Measurements from ENCODE around the gene SLC34A2. TPM values are rescaled to one million over a fixed set of nuclear protein-coding genes. Genes with fewer than 3 reads are reported as not detected.
"Not testable (repeated sequence)": the region's sequence is repeated elsewhere in the genome, so short reads cannot be mapped to it uniquely, and the experiment has no call there.

SLC34A2 gene
- total and polyA plus RNA-seq, 3 experiments from 2014 or later = not detected

- no peaks in the 10 kb centered on the region for H3K36me3 Mint-ChIP-seq
- ChIA-PET POLR2A (no interaction called here), CTCF (no interaction called here)
- no peak overlapping the region for H3K27ac Mint-ChIP-seq
- no peaks in the 10 kb centered on the region for H3K4me1 ChIP-seq (ENCODE audit: insufficient read depth, low read length)
- H3K36me3 ChIP-seq (ENCODE audit: insufficient read depth, low read length) = no peaks in the 10 kb centered on the region
- peaks cover 18 to 46% of the 10 kb centered on the region in 2 donors for H3K27me3 Mint-ChIP-seq
- no peaks in the 10 kb centered on the region for H3K9me3 Mint-ChIP-seq
- H3K4me1 Mint-ChIP-seq = peaks cover 9 to 12% (median 10%) of the 10 kb centered on the region in 3 donors
- no peaks in the 10 kb centered on the region for H3K9me3 ChIP-seq (ENCODE audit: low read length)
- H3K4me3 Mint-ChIP-seq = no peak overlapping the region
- no peak for DNase-seq
- no peak overlapping the region for H3K27ac ChIP-seq (ENCODE audit: low read depth, low read length)
- H3K4me3 ChIP-seq (ENCODE audit: low read length) = no peak overlapping the region
- H3K27me3 ChIP-seq (ENCODE audit: insufficient read depth, low read length, poor library complexity, severe bottlenecking) = peaks cover 18% of the 10 kb centered on the region
Observed at GRCh38 chr4:25651682-25652081, 4.0 kb upstream of the SLC34A2 start.

- no peaks in the 10 kb centered on the region for H3K9me3 ChIP-seq (ENCODE audit: low read length)
- peak overlapping the region in 1 of 8 donors; percentile 33 for H3K27ac Mint-ChIP-seq
- H3K4me1 ChIP-seq (ENCODE audit: insufficient read depth, low read length) = no peaks in the 10 kb centered on the region
- peaks cover 9 to 12% (median 10%) of the 10 kb centered on the region in 3 donors for H3K4me1 Mint-ChIP-seq
- CTCF ChIA-PET = no interaction called here
- no peak overlapping the region for H3K27ac ChIP-seq (ENCODE audit: low read depth, low read length)
- POLR2A ChIA-PET = no interaction called here
- no peaks in the 10 kb centered on the region for H3K36me3 ChIP-seq (ENCODE audit: insufficient read depth, low read length)
- no peaks in the 10 kb centered on the region for H3K36me3 Mint-ChIP-seq
- peak overlapping the region in 1 of 7 donors; percentile 32 for H3K4me3 Mint-ChIP-seq
- H3K27me3 Mint-ChIP-seq = peaks cover 21 to 43% of the 10 kb centered on the region in 2 donors
- no peak overlapping the region for H3K4me3 ChIP-seq (ENCODE audit: low read length)
- no peak for DNase-seq
- no peaks in the 10 kb centered on the region for H3K9me3 Mint-ChIP-seq
- peaks cover 22% of the 10 kb centered on the region for H3K27me3 ChIP-seq (ENCODE audit: insufficient read depth, low read length, poor library complexity, severe bottlenecking)
Observed at GRCh38 chr4:25654031-25654970, 1.4 kb upstream of the SLC34A2 start.

- peaks cover 9 to 12% (median 10%) of the 10 kb centered on the region in 3 donors for H3K4me1 Mint-ChIP-seq
- no peak overlapping the region for H3K27ac Mint-ChIP-seq
- POLR2A ChIA-PET = no interaction called here
- peaks cover 24 to 43% of the 10 kb centered on the region in 2 donors for H3K27me3 Mint-ChIP-seq
- no peaks in the 10 kb centered on the region for H3K36me3 Mint-ChIP-seq
- no peaks in the 10 kb centered on the region for H3K4me1 ChIP-seq (ENCODE audit: insufficient read depth, low read length)
- H3K27me3 ChIP-seq (ENCODE audit: insufficient read depth, low read length, poor library complexity, severe bottlenecking) = peaks cover 22% of the 10 kb centered on the region
- no peak overlapping the region for H3K27ac ChIP-seq (ENCODE audit: low read depth, low read length)
- DNase-seq = no peak
- no peaks in the 10 kb centered on the region for H3K9me3 Mint-ChIP-seq
- no peaks in the 10 kb centered on the region for H3K9me3 ChIP-seq (ENCODE audit: low read length)
- H3K4me3 ChIP-seq (ENCODE audit: low read length) = no peak overlapping the region
- H3K4me3 Mint-ChIP-seq = peak overlapping the region in 3 of 7 donors; percentile 36 to 55 (median 41)
- CTCF ChIA-PET = no interaction called here
- no peaks in the 10 kb centered on the region for H3K36me3 ChIP-seq (ENCODE audit: insufficient read depth, low read length)
Observed at GRCh38 chr4:25656031-25656430, 380 bp downstream of the SLC34A2 start.

GRCh38 chr4:25658357-25658771 lies 2.7 kb downstream of the SLC34A2 start:
- H3K9me3 Mint-ChIP-seq = no peaks in the 10 kb centered on the region
- peaks cover 9 to 19% (median 15%) of the 10 kb centered on the region in 3 donors for H3K4me1 Mint-ChIP-seq
- no peak overlapping the region for H3K27ac Mint-ChIP-seq
- Histone ChIP-seq H3K4me1 (ENCODE audit: insufficient read depth, low read length) (no peaks in the 10 kb centered on the region), H3K36me3 (ENCODE audit: insufficient read depth, low read length) (no peaks in the 10 kb centered on the region), H3K9me3 (ENCODE audit: low read length) (no peaks in the 10 kb centered on the region), H3K27me3 (ENCODE audit: insufficient read depth, low read length, poor library complexity, severe bottlenecking) (peaks cover 22% of the 10 kb centered on the region), H3K4me3 (ENCODE audit: low read length) (no peak overlapping the region), H3K27ac (ENCODE audit: low read depth, low read length) (no peak overlapping the region)
- H3K4me3 Mint-ChIP-seq = no peak overlapping the region
- no peak for DNase-seq
- ChIA-PET POLR2A (no interaction called here), CTCF (no interaction called here)
- H3K27me3 Mint-ChIP-seq = peaks cover 20 to 41% of the 10 kb centered on the region in 2 donors
- H3K36me3 Mint-ChIP-seq = no peaks in the 10 kb centered on the region

GRCh38 chr4:25658777-25659176 lies 3.1 kb downstream of the SLC34A2 start:
- Mint-ChIP-seq H3K4me3 (no peak overlapping the region), H3K27me3 (peaks cover 20 to 39% of the 10 kb centered on the region in 2 donors), H3K27ac (no peak overlapping the region), H3K9me3 (no peaks in the 10 kb centered on the region), H3K36me3 (no peaks in the 10 kb centered on the region), H3K4me1 (peaks cover 9 to 19% (median 15%) of the 10 kb centered on the region in 3 donors)
- no peaks in the 10 kb centered on the region for H3K9me3 ChIP-seq (ENCODE audit: low read length)
- no peaks in the 10 kb centered on the region for H3K36me3 ChIP-seq (ENCODE audit: insufficient read depth, low read length)
- DNase-seq = no peak
- no peak overlapping the region for H3K27ac ChIP-seq (ENCODE audit: low read depth, low read length)
- H3K4me1 ChIP-seq (ENCODE audit: insufficient read depth, low read length) = no peaks in the 10 kb centered on the region
- H3K27me3 ChIP-seq (ENCODE audit: insufficient read depth, low read length, poor library complexity, severe bottlenecking) = peaks cover 22% of the 10 kb centered on the region
- CTCF ChIA-PET = no interaction called here
- no peak overlapping the region for H3K4me3 ChIP-seq (ENCODE audit: low read length)
- POLR2A ChIA-PET = no interaction called here

GRCh38 chr4:25661441-25661840 lies 5.8 kb downstream of the SLC34A2 start:
- H3K9me3 Mint-ChIP-seq; H3K36me3 ChIP-seq (ENCODE audit: insufficient read depth, low read length); CTCF ChIA-PET; POLR2A ChIA-PET; H3K27me3 ChIP-seq (ENCODE audit: insufficient read depth, low read length, poor library complexity, severe bottlenecking); H3K9me3 ChIP-seq (ENCODE audit: low read length); H3K27ac ChIP-seq (ENCODE audit: low read depth, low read length); H3K4me1 Mint-ChIP-seq; H3K4me3 ChIP-seq (ENCODE audit: low read length); H3K27ac Mint-ChIP-seq; DNase-seq; H3K36me3 Mint-ChIP-seq; H3K4me1 ChIP-seq (ENCODE audit: insufficient read depth, low read length); H3K4me3 Mint-ChIP-seq: not testable (repeated sequence)
- peaks cover 9 to 31% of the 10 kb centered on the region in 2 donors for H3K27me3 Mint-ChIP-seq

GRCh38 chr4:25662306-25662705 lies 6.7 kb downstream of the SLC34A2 start:
- Histone ChIP-seq H3K27ac (ENCODE audit: low read depth, low read length) (no peak overlapping the region), H3K4me1 (ENCODE audit: insufficient read depth, low read length) (no peaks in the 10 kb centered on the region), H3K27me3 (ENCODE audit: insufficient read depth, low read length, poor library complexity, severe bottlenecking) (no peaks in the 10 kb centered on the region), H3K9me3 (ENCODE audit: low read length) (no peaks in the 10 kb centered on the region), H3K36me3 (ENCODE audit: insufficient read depth, low read length) (no peaks in the 10 kb centered on the region), H3K4me3 (ENCODE audit: low read length) (no peak overlapping the region)
- Mint-ChIP-seq H3K27me3 (peaks cover 7 to 22% of the 10 kb centered on the region in 2 donors), H3K36me3 (no peaks in the 10 kb centered on the region), H3K9me3 (no peaks in the 10 kb centered on the region), H3K4me1 (peaks cover 0 to 7% (median 5%) of the 10 kb centered on the region in 3 donors), H3K27ac (peak overlapping the region in 1 of 8 donors; percentile 1), H3K4me3 (peak overlapping the region in 1 of 7 donors; percentile 6)
- CTCF ChIA-PET = no interaction called here
- POLR2A ChIA-PET = no interaction called here
- DNase-seq = no peak

- peaks cover 8 to 20% of the 10 kb centered on the region in 2 donors for H3K27me3 Mint-ChIP-seq
- H3K4me1 Mint-ChIP-seq = peaks cover 0 to 7% (median 5%) of the 10 kb centered on the region in 3 donors
- DNase-seq = no peak
- no peaks in the 10 kb centered on the region for H3K36me3 ChIP-seq (ENCODE audit: insufficient read depth, low read length)
- H3K27me3 ChIP-seq (ENCODE audit: insufficient read depth, low read length, poor library complexity, severe bottlenecking) = no peaks in the 10 kb centered on the region
- ChIA-PET POLR2A (no interaction called here), CTCF (no interaction called here)
- no peaks in the 10 kb centered on the region for H3K9me3 ChIP-seq (ENCODE audit: low read length)
- H3K27ac ChIP-seq (ENCODE audit: low read depth, low read length) = no peak overlapping the region
- H3K4me1 ChIP-seq (ENCODE audit: insufficient read depth, low read length) = no peaks in the 10 kb centered on the region
- no peak overlapping the region for H3K4me3 Mint-ChIP-seq
- H3K36me3 Mint-ChIP-seq = no peaks in the 10 kb centered on the region
- H3K27ac Mint-ChIP-seq = no peak overlapping the region
- H3K4me3 ChIP-seq (ENCODE audit: low read length) = no peak overlapping the region
- no peaks in the 10 kb centered on the region for H3K9me3 Mint-ChIP-seq
Observed at GRCh38 chr4:25663781-25664180, 8.1 kb downstream of the SLC34A2 start.

Data from CD8-positive, alpha-beta memory T cell (primary cell).